IMR-90 (cell line): ENCODE results near the gene PIK3CG. TPM values are rescaled to one million over a fixed set of nuclear protein-coding genes. Genes with fewer than 3 reads are reported as not detected.

Experiments
- ATAC-seq: fragments of 200-7000 bp; cut with Tn5 transposase; 2 replicates; pipeline ENCODE4 v1.9.1; 2020; ENCODE audit warnings: low read depth, mild to moderate bottlenecking, moderate library complexity
- BruUV-seq: library from RNA; stranded (reverse); fragments of 400-500 nt; replicated peaks from 2 replicates; lab custom pipeline; 2021; lab: Mats Ljungman, UMichigan
- CTCF ChIA-PET: fragments of 300-600 bp; formaldehyde crosslinking; extraction: SDS; loops from one replicate; lab custom pipeline; 2021; ENCODE audit warnings: antibody characterized with exemption; lab: Yijun Ruan, JAX
- POLR2A ChIA-PET: fragments of 300-600 bp; sonication (Branson Sonifier 250); formaldehyde crosslinking; loops from one replicate; lab custom pipeline; 2022; ENCODE audit warnings: antibody characterized with exemption; ENCODE audit not compliant: unreplicated experiment; lab: Charles Lee
- DNase-seq: peaks from one replicate; pipeline ENCODE4 v3.0.0; 2013
- H2AFZ ChIP-seq: replicated peaks from 2 replicates; pipeline ENCODE3; 2013; ENCODE audit warnings: low read length, mild to moderate bottlenecking; ENCODE audit not compliant: poor library complexity
- H2AK5ac ChIP-seq: 2 replicates; pipeline ENCODE4 v1.6.1; 2013; ENCODE audit warnings: low read depth, low read length, inconsistent platforms
- H2AK9ac ChIP-seq: replicated peaks from 2 replicates; pipeline ENCODE3; 2013; ENCODE audit warnings: mild to moderate bottlenecking, low read depth, low read length, moderate library complexity; ENCODE audit not compliant: poor library complexity
- H2BK120ac ChIP-seq: 2 replicates; pipeline ENCODE4 v1.6.1; 2013; ENCODE audit warnings: low read depth, low read length, inconsistent platforms
- H2BK15ac ChIP-seq: 3 replicates; pipeline ENCODE4 v1.6.1; 2013; ENCODE audit warnings: low read depth, low read length, inconsistent platforms
- H2BK20ac ChIP-seq: 2 replicates; pipeline ENCODE4 v1.6.1; 2013; ENCODE audit warnings: low read depth, mild to moderate bottlenecking, inconsistent platforms, low read length, moderate library complexity
- H2BK5ac ChIP-seq: 2 replicates; pipeline ENCODE4 v1.6.1; 2013; ENCODE audit warnings: mild to moderate bottlenecking, low read depth, low read length, inconsistent platforms; ENCODE audit not compliant: poor library complexity, severe bottlenecking
- H3K14ac ChIP-seq: replicated peaks from 2 replicates; pipeline ENCODE4 v1.6.1; 2013; ENCODE audit warnings: low read depth, low read length, inconsistent platforms
- H3K18ac ChIP-seq: 2 replicates; pipeline ENCODE4 v1.6.1; 2013; ENCODE audit warnings: low read depth, low read length, control low read depth
- H3K23ac ChIP-seq: 2 replicates; pipeline ENCODE4 v1.6.1; 2013; ENCODE audit warnings: low read depth, low read length, inconsistent platforms
- H3K27ac ChIP-seq: 2 replicates; pipeline ENCODE4 v1.5.1; 2013; ENCODE audit warnings: mild to moderate bottlenecking, control low read depth, low read length; ENCODE audit not compliant: insufficient read depth
- H3K27me3 ChIP-seq: 2 replicates; pipeline ENCODE4 v1.6.1; 2013; ENCODE audit warnings: low read length; ENCODE audit not compliant: control insufficient read depth, insufficient read depth
- H3K36me3 ChIP-seq: 2 replicates; pipeline ENCODE4 v1.6.1; 2013; ENCODE audit warnings: low read length, mixed read lengths; ENCODE audit not compliant: control insufficient read depth, insufficient read depth
- H3K4ac ChIP-seq: 2 replicates; pipeline ENCODE4 v1.6.1; 2013; ENCODE audit warnings: low read depth, low read length, inconsistent platforms
- H3K4me1 ChIP-seq: 2 replicates; pipeline ENCODE4 v1.6.1; 2013; ENCODE audit warnings: low read length, mixed read lengths; ENCODE audit not compliant: control insufficient read depth, insufficient read depth
- H3K4me2 ChIP-seq: 2 replicates; pipeline ENCODE4 v1.6.1; 2013; ENCODE audit warnings: low read depth, mild to moderate bottlenecking, control low read depth, low read length, moderate library complexity
- H3K4me3 ChIP-seq: 2 replicates; pipeline ENCODE4 v1.5.1; 2013; ENCODE audit warnings: low read depth, mild to moderate bottlenecking, control low read depth, low read length, moderate library complexity; ENCODE audit not compliant: insufficient read depth
- H3K56ac ChIP-seq: 2 replicates; pipeline ENCODE4 v1.6.1; 2013; ENCODE audit warnings: low read length, inconsistent platforms; ENCODE audit not compliant: insufficient read depth; ENCODE audit errors: extremely low read depth
- H3K79me1 ChIP-seq, 2 experiments: 2 replicates each; pipeline ENCODE4 v1.6.1; 2013; ENCODE audit warnings: low read length in 2 of 2, inconsistent platforms in 1 of 2, low read depth in 1 of 2
- H3K9ac ChIP-seq: 2 replicates; pipeline ENCODE4 v1.6.1; 2013; ENCODE audit warnings: low read depth, low read length, control low read depth
- H3K9me1 ChIP-seq: 2 replicates; pipeline ENCODE4 v1.6.1; 2013; ENCODE audit warnings: low read length, inconsistent platforms; ENCODE audit not compliant: insufficient read depth
- H3K9me3 ChIP-seq: 2 replicates; pipeline ENCODE4 v1.6.1; 2013; ENCODE audit warnings: low read length; ENCODE audit not compliant: control insufficient read depth, insufficient read depth
- H4K20me1 ChIP-seq: 2 replicates; pipeline ENCODE4 v1.6.1; 2013; ENCODE audit warnings: low read length, inconsistent platforms; ENCODE audit not compliant: insufficient read depth
- H4K5ac ChIP-seq: 2 replicates; pipeline ENCODE4 v1.6.1; 2013; ENCODE audit warnings: mild to moderate bottlenecking, low read depth, low read length, control low read depth
- H4K8ac ChIP-seq, 2 experiments: 2 replicates each; pipeline ENCODE4 v1.6.1; 2013; ENCODE audit warnings: low read depth in 2 of 2, low read length in 2 of 2, control low read depth in 1 of 2, inconsistent platforms in 1 of 2
- H4K91ac ChIP-seq: 2 replicates; pipeline ENCODE4 v1.6.1; 2013; ENCODE audit warnings: low read depth, low read length, inconsistent platforms; ENCODE audit not compliant: insufficient read depth
- BHLHE40 ChIP-seq: fragments of 150-350 bp; IDR thresholded peaks from 2 replicates; pipeline ENCODE4 v1.6.1; 2016; ENCODE audit warnings: mild to moderate bottlenecking, low read depth, low read length
- CHD1 ChIP-seq: IDR thresholded peaks from 2 replicates; pipeline ENCODE4 v1.6.1; 2012; ENCODE audit warnings: low read depth, low read length, improper control_type of control experiment
- CTCF ChIP-seq: conservative IDR thresholded peaks from 2 replicates; pipeline ENCODE4 v1.5.1; 2012; ENCODE audit warnings: mild to moderate bottlenecking, low read depth, low read length, improper control_type of control experiment
- ELK1 ChIP-seq: fragments of 150-350 bp; IDR thresholded peaks from 2 replicates; pipeline ENCODE4 v1.6.1; 2016; ENCODE audit warnings: low read depth, mild to moderate bottlenecking, low read length, moderate library complexity, borderline replicate concordance
- FOS ChIP-seq: fragments of 150-350 bp; IDR thresholded peaks from 2 replicates; pipeline ENCODE4 v1.6.1; 2016; ENCODE audit warnings: low read depth, low read length
- MAFK ChIP-seq: IDR thresholded peaks from 2 replicates; pipeline ENCODE4 v1.6.1; 2012; ENCODE audit warnings: low read depth, low read length, improper control_type of control experiment
- MAZ ChIP-seq: IDR thresholded peaks from 2 replicates; pipeline ENCODE4 v1.6.1; 2012; ENCODE audit warnings: low read depth, mild to moderate bottlenecking, low read length, improper control_type of control experiment, moderate library complexity, borderline replicate concordance
- MXI1 ChIP-seq: IDR thresholded peaks from 2 replicates; pipeline ENCODE4 v1.6.1; 2012; ENCODE audit warnings: low read depth, mild to moderate bottlenecking, low read length, moderate library complexity, borderline replicate concordance
- NFE2L2 ChIP-seq: fragments of 150-350 bp; IDR thresholded peaks from 2 replicates; pipeline ENCODE4 v1.6.1; 2016; ENCODE audit warnings: low read depth, mild to moderate bottlenecking, low read length
- POLR2A ChIP-seq: IDR thresholded peaks from 2 replicates; pipeline ENCODE4 v1.6.1; 2012; ENCODE audit warnings: mild to moderate bottlenecking, low read depth, low read length
- RAD21 ChIP-seq: IDR thresholded peaks from 2 replicates; pipeline ENCODE4 v1.6.1; 2012; ENCODE audit warnings: low read length, improper control_type of control experiment
- RFX5 ChIP-seq: IDR thresholded peaks from 2 replicates; pipeline ENCODE4 v1.8.0; 2012; ENCODE audit warnings: low read depth, mild to moderate bottlenecking, low read length, moderate library complexity
- SMC3 ChIP-seq: fragments of 150-350 bp; IDR thresholded peaks from 2 replicates; pipeline ENCODE4 v1.6.1; 2016; ENCODE audit warnings: low read depth, mild to moderate bottlenecking, antibody characterized with exemption, low read length, moderate library complexity
- USF2 ChIP-seq: fragments of 150-350 bp; IDR thresholded peaks from 2 replicates; pipeline ENCODE4 v1.6.1; 2017; ENCODE audit warnings: mild to moderate bottlenecking, antibody characterized with exemption, low read length, low read depth
- WGBS, 2 experiments: methylation state at CpG; one replicate each; pipeline versions ENCODE4 v1.1.5 to v1.1.7; 2013; ENCODE audit warnings: missing lambda C conversion rate in 2 of 2; ENCODE audit not compliant: insufficient read length in 1 of 2; ENCODE audit errors: extremely low coverage in 2 of 2; 5-methylcytosine and 5-hydroxymethylcytosine counted together
- dilution Hi-C: fragments of 300-500 bp; cut with HindIII; formaldehyde crosslinking; loops from one replicate; pipeline ENCODE4 v1.14.3; 2018; ENCODE audit warnings: low sequenced_read_pairs; ENCODE audit not compliant: unreplicated experiment
- in situ Hi-C: fragments of 300-500 bp; cut with MboI; formaldehyde crosslinking; loops from 3 replicates; pipeline ENCODE4 v1.14.3; 2019; ENCODE audit warnings: low sequenced_read_pairs, inconsistent platforms, mixed read lengths
- intact Hi-C: fragments of 100-400 bp; cut with micrococcal nuclease; formaldehyde crosslinking; loops from 2 replicates; pipeline ENCODE4 v1.10.0; 2022
- polyA plus RNA-seq, 3 experiments: library from polyadenylated mRNA; depleted of rRNA; stranded (reverse); fragments of >200 nt; gene quantifications; 2 replicates each; pipeline ENCODE4 v1.2.3, GENCODE V29; 2012; ENCODE audit warnings: low replicate concordance in 1 of 3
- total RNA-seq: library from RNA; depleted of rRNA; stranded (reverse); fragments of >200 nt; gene quantifications from 2 replicates; pipeline ENCODE4 v1.2.3, GENCODE V29; 2012

PIK3CG gene
- total and polyA plus RNA-seq, 2 of the 4 experiments (the other 2 are of a cell fraction), result under 0.01 TPM; not detected in 1

GRCh38 chr7:106871793-106872571, 6.9 kb downstream of the PIK3CG start:
- Histone ChIP-seq H3K4ac (no peak overlapping the region), H2BK15ac (no peak overlapping the region), H3K79me1 (no peaks in the 10 kb centered on the region), H3K9ac (no peak overlapping the region), H3K56ac (no peak overlapping the region), H2BK20ac (no peak overlapping the region), H2BK120ac (no peak overlapping the region), H3K14ac (no peak overlapping the region), H2BK5ac (no peak overlapping the region), H2AFZ (no peak overlapping the region), H3K9me1 (no peaks in the 10 kb centered on the region), H3K27ac (no peak overlapping the region), H3K4me3 (no peak overlapping the region), H3K4me1 (no peaks in the 10 kb centered on the region), H3K4me2 (no peak overlapping the region), H3K18ac (no peak overlapping the region), H4K91ac (no peak overlapping the region), H4K20me1 (no peaks in the 10 kb centered on the region), H3K27me3 (no peaks in the 10 kb centered on the region), H2AK9ac (no peak overlapping the region), H2AK5ac (no peak overlapping the region), H3K23ac (no peak overlapping the region), H4K8ac (no peak overlapping the region), H3K9me3 (peaks cover 3% of the 10 kb centered on the region; the same call in 1 of the 2 replicates), H3K36me3 (no peaks in the 10 kb centered on the region), H4K5ac (no peak overlapping the region)
- intact Hi-C loops, result no loop called here
- no TSS peak for BruUV-seq
- dilution Hi-C loops, result no loop called here
- ATAC-seq, result no peak
- DNase-seq, result no peak
- in situ Hi-C loops, result no loop called here
- CTCF ChIA-PET, result interaction anchor here (1.3 kb wide), 1 partner anchor 20 kb away, joined by 3 read pairs; no protein-coding TSS in a partner anchor
- POLR2A ChIA-PET, result no interaction called here
- no peak for TF ChIP-seq CHD1
- no peak for TF ChIP-seq USF2
- no peak for TF ChIP-seq NFE2L2
- no peak for TF ChIP-seq FOS
- no peak for TF ChIP-seq RFX5
- TF ChIP-seq ELK1, result no peak
- TF ChIP-seq MXI1, result no peak
- TF ChIP-seq MAFK, result no peak
- TF ChIP-seq CTCF, result no peak
- TF ChIP-seq MAZ, result no peak
- TF ChIP-seq POLR2A, result no peak
- TF ChIP-seq RAD21, result no peak
- TF ChIP-seq BHLHE40, result no peak
- no peak for TF ChIP-seq SMC3
- no CpG with 5 or more reads among the region's 6 CpGs for WGBS, 2 experiments
